Lower leg skin (tissue), 3 donors: ENCODE data around the gene COL6A2.

Experiments used
- POLR2A ChIP-seq, 2 donors: fragments of 450-650 bp; IDR thresholded peaks; one replicate each; pipeline ENCODE4 v1.6.1; 2016 to 2017; ENCODE audit warnings: antibody characterized with exemption in 2 of 2, mild to moderate bottlenecking in 1 of 2, moderate library complexity in 1 of 2
- TF ChIP-seq, protein P1 (sequence below), 3 donors: fragments of 450-650 bp; IDR thresholded peaks; one replicate each; pipeline ENCODE4 v1.5.1; 2016; ENCODE audit warnings: antibody characterized with exemption in 3 of 3, mild to moderate bottlenecking in 3 of 3, moderate library complexity in 2 of 3

DNA sequence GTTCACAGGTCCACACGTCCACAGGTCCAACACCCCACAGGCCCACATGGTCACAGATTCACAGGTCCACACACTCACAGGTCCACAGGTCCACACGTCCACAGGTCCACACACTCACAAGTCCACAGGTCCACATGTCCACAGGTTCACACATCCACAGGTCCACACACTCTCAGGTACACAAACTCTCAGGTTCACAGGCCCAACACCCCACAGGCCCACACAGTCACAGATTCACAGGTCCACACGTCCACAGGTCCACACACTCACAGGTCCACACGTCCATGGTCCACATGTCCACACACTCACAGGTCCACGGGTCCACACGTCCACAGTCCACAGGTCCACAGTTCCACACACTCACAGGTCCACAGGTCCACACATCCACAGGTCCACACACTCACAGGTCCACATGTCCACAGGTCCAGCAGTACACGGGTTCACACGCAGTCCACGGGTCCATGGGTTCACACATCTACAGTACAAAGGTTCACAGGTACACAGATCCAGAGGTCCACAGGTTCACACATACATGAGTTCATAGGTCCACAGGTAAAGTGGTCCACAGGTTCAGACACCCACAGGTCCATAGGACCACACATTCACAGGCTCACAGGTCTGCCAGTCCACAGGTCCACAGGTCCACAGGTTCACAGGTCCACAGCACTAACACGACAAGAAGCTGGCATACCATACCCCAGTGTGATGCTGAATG, 39.3 kb upstream of the COL6A2 start:
- TF ChIP-seq, protein P1, sequence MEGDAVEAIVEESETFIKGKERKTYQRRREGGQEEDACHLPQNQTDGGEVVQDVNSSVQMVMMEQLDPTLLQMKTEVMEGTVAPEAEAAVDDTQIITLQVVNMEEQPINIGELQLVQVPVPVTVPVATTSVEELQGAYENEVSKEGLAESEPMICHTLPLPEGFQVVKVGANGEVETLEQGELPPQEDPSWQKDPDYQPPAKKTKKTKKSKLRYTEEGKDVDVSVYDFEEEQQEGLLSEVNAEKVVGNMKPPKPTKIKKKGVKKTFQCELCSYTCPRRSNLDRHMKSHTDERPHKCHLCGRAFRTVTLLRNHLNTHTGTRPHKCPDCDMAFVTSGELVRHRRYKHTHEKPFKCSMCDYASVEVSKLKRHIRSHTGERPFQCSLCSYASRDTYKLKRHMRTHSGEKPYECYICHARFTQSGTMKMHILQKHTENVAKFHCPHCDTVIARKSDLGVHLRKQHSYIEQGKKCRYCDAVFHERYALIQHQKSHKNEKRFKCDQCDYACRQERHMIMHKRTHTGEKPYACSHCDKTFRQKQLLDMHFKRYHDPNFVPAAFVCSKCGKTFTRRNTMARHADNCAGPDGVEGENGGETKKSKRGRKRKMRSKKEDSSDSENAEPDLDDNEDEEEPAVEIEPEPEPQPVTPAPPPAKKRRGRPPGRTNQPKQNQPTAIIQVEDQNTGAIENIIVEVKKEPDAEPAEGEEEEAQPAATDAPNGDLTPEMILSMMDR (IDR thresholded peaks at IDR 0.05) = no peak
- no peak for TF ChIP-seq POLR2A (IDR thresholded peaks at IDR 0.05)
